Esophagus muscularis mucosa (tissue), 4 donors: ENCODE measurements around the gene IVL. TPM values are rescaled to one million over a fixed set of nuclear protein-coding genes. Genes with fewer than 3 reads are reported as not detected.

ENCODE experiments used
- DNase-seq: peaks from one replicate; pipeline ENCODE4 v3.0.0-alpha.2; 2017; ENCODE audit errors: extremely low spot score
- H3K27ac ChIP-seq, 4 donors: fragments of 200-600 bp; sonication (generic); replicated peaks in 1 of 4; 1 replicate in 3 of 4; 2 replicates in 1 of 4; pipeline ENCODE4 v1.5.1; 2016 to 2019; ENCODE audit warnings: mild to moderate bottlenecking in 1 of 4
- H3K27me3 ChIP-seq, 4 donors: fragments of 200-600 bp; sonication (generic); one replicate each; pipeline versions ENCODE4 v1.5.1 to v1.6.0; 2016 to 2019
- H3K36me3 ChIP-seq, 4 donors: fragments of 200-600 bp; sonication (generic); one replicate each; pipeline ENCODE4 v1.5.1; 2016 to 2019
- H3K4me1 ChIP-seq, 4 donors: fragments of 200-600 bp; sonication (generic); one replicate each; pipeline ENCODE4 v1.5.1; 2016 to 2019
- H3K4me3 ChIP-seq, 4 donors: fragments of 200-600 bp; sonication (generic); 1 replicate in 2 of 4; 2 replicates in 2 of 4; pipeline ENCODE4 v1.5.1; 2016 to 2019; ENCODE audit warnings: mild to moderate bottlenecking in 4 of 4, moderate library complexity in 1 of 4
- H3K9me3 ChIP-seq, 4 donors: fragments of 200-600 bp; sonication (generic); 1 replicate in 3 of 4; 2 replicates in 1 of 4; pipeline ENCODE4 v1.5.1; 2016 to 2019
- EP300 ChIP-seq: sonication (generic); formaldehyde crosslinking; IDR thresholded peaks from one replicate; pipeline ENCODE4 v1.6.1; 2017; ENCODE audit warnings: antibody characterized with exemption
- POLR2A ChIP-seq: fragments of 450-650 bp; IDR thresholded peaks from one replicate; pipeline ENCODE4 v1.6.1; 2017; ENCODE audit warnings: antibody characterized with exemption, moderate library complexity, mild to moderate bottlenecking, low read depth
- POLR2AphosphoS5 ChIP-seq, 2 donors: sonication (generic); formaldehyde crosslinking; IDR thresholded peaks; one replicate each; pipeline ENCODE4 v1.6.1; 2017; ENCODE audit warnings: antibody characterized with exemption in 2 of 2
- WGBS: methylation state at CpG from one replicate; pipeline ENCODE4 v1.1.5; 2018; 5-methylcytosine and 5-hydroxymethylcytosine counted together
- intact Hi-C: fragments of 100-400 bp; cut with DNase I; formaldehyde crosslinking; loops from one replicate; pipeline ENCODE4 v1.15.1; 2023
- total RNA-seq, 4 donors: library from RNA; depleted of rRNA; stranded (reverse); fragments of >200 nt; gene quantifications; one replicate each; pipeline versions ENCODE4 v1.1.0 to v1.2.1, GENCODE V29; 2016
- TF ChIP-seq, protein P1 (sequence below), 3 experiments: fragments of 200-600 bp in 2 of 3; fragments of 450-650 bp in 1 of 3; sonication (generic) in 2 of 3; IDR thresholded peaks; one replicate each; pipeline ENCODE4 v1.5.1; 2017 to 2019; ENCODE audit warnings: antibody characterized with exemption in 3 of 3, mild to moderate bottlenecking in 2 of 3, moderate library complexity in 1 of 3

The IVL gene
- total RNA-seq, 4 donors from 2014 or later, result not detected

DNA sequence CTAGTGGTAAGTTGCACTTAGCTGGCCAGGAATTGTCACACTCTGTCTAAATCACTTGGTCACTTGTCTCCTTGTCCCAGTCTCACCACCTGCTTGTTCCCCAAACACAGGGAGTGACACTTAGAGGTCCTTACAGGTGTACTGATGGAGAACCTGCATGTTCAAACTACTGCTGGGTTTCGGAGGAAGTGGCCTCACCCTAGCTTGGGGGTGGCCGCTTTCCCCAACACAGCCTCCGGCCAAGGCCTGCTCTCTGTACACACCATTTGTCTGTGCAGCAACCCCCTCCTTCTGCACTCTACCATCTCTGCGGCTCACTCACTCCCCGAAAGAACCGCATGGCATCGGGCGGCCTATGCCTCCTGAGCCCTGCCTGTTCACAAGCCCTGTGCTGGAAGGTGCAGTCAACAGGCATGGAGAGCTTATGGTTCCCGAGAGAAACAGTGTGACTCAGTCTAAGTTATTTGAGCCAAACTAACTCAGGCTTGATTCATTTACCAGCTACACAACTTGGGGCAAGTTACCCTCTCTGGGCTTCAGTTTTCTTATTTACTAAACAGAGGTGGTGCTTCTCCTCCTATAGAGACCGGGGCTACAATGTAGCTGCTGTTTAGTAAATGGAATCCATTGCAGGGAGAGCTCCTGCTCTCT is 51.6 kb downstream of the IVL start:
- no peaks in the 10 kb centered on the region for H3K36me3 ChIP-seq
- H3K27me3 ChIP-seq, result no peaks in the 10 kb centered on the region
- DNase-seq, result no peak
- H3K4me1 ChIP-seq, result no peaks in the 10 kb centered on the region
- H3K9me3 ChIP-seq, result no peaks in the 10 kb centered on the region
- no peak overlapping the region for H3K4me3 ChIP-seq
- no peak for TF ChIP-seq POLR2A
- no peak for TF ChIP-seq EP300
- TF ChIP-seq POLR2AphosphoS5 (IDR thresholded peaks at IDR 0.05), result no peak
- TF ChIP-seq, protein P1, sequence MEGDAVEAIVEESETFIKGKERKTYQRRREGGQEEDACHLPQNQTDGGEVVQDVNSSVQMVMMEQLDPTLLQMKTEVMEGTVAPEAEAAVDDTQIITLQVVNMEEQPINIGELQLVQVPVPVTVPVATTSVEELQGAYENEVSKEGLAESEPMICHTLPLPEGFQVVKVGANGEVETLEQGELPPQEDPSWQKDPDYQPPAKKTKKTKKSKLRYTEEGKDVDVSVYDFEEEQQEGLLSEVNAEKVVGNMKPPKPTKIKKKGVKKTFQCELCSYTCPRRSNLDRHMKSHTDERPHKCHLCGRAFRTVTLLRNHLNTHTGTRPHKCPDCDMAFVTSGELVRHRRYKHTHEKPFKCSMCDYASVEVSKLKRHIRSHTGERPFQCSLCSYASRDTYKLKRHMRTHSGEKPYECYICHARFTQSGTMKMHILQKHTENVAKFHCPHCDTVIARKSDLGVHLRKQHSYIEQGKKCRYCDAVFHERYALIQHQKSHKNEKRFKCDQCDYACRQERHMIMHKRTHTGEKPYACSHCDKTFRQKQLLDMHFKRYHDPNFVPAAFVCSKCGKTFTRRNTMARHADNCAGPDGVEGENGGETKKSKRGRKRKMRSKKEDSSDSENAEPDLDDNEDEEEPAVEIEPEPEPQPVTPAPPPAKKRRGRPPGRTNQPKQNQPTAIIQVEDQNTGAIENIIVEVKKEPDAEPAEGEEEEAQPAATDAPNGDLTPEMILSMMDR (IDR thresholded peaks at IDR 0.05), result no peak
- WGBS, result 88% methylated on average over 10 of the region's 10 CpGs
- H3K27ac ChIP-seq, result no peak overlapping the region
- intact Hi-C loops, result no loop called here

DNA sequence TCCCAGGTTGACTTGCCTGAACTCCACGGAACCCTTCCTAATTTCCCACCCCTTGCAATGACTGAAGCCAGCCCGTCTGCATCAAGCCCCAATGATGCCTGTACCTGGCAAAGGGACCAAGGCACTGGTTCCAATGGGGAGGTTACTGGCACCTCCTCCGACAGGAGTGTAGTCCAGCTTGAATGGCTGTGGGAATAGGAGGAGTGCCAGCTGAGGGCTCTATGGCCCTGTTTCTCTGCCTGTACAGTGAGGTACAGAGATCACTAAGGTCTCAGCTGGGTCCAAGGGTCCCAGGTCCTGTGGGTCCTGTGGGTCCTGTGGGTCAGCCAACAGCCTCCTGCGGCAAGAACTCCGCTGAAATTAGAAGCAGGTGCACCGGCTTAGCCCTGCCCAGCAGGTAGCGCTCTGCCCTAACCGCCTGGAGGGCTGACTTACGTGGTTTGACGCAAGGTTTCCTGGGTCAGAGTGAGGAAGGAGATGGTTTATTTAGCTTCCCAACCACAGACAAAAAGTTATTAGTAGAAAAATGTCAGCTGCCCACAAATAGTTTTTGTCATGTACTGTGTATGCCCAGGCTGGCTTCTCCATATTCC is 52.2 kb downstream of the IVL start:
- intact Hi-C loops, result no loop called here
- no peak for DNase-seq
- no peak overlapping the region for H3K27ac ChIP-seq
- H3K4me3 ChIP-seq, result no peak overlapping the region
- H3K36me3 ChIP-seq, result no peaks in the 10 kb centered on the region
- TF ChIP-seq EP300 (no peak), POLR2AphosphoS5 (IDR thresholded peaks at IDR 0.05) (no peak), POLR2A (no peak)
- TF ChIP-seq, protein P1 (IDR thresholded peaks at IDR 0.05), result no peak
- no peaks in the 10 kb centered on the region for H3K27me3 ChIP-seq
- 66% methylated on average over 8 of the region's 10 CpGs for WGBS
- no peaks in the 10 kb centered on the region for H3K4me1 ChIP-seq
- no peaks in the 10 kb centered on the region for H3K9me3 ChIP-seq

Other genes starting within 250 kb of the IVL start
- gene LCE2D, start 245.2 kb upstream of the IVL start, total RNA-seq, result not detected
- gene LCE2C, start 233.3 kb upstream of the IVL start, total RNA-seq, result not detected
- not detected for gene LCE2B, start 222.4 kb upstream of the IVL start, total RNA-seq
- not detected for gene LCE2A, start 210.2 kb upstream of the IVL start, total RNA-seq
- not detected for gene LCE4A, start 200.4 kb upstream of the IVL start, total RNA-seq
- not detected for gene KPRP, start 150.5 kb upstream of the IVL start, total RNA-seq
- gene LCE1F, start 133.4 kb upstream of the IVL start, total RNA-seq, result not detected
- not detected for gene LCE1E, start 122.3 kb upstream of the IVL start, total RNA-seq
- gene LCE1D, start 111.8 kb upstream of the IVL start, total RNA-seq, result not detected
- not detected for gene LCE1C, start 101.9 kb upstream of the IVL start, total RNA-seq
- not detected for gene LCE1B, start 96.6 kb upstream of the IVL start, total RNA-seq
- not detected for gene LCE1A, start 81.1 kb upstream of the IVL start, total RNA-seq
- not detected for gene LCE6A, start 65.7 kb upstream of the IVL start, total RNA-seq
- gene LCE7A, start 48.5 kb upstream of the IVL start, total RNA-seq, result not detected
- gene SMCP, start 30.2 kb upstream of the IVL start, total RNA-seq, result not detected
- not detected for gene SPRR5, start 38.7 kb downstream of the IVL start, total RNA-seq
- not detected for gene SPRR4, start 62.1 kb downstream of the IVL start, total RNA-seq
- gene SPRR1A, start 75.5 kb downstream of the IVL start, total RNA-seq, result not detected
- 1 to 10 TPM in 2 of 4 donors, not detected in 2; 1.6 to 5.0 TPM for gene SPRR3, start 93.2 kb downstream of the IVL start, total RNA-seq
- gene SPRR1B, start 122.7 kb downstream of the IVL start, total RNA-seq, result not detected
- gene SPRR2D, start 132.6 kb downstream of the IVL start, total RNA-seq, result 1 to 10 TPM in 1 of 4 donors, under 1 TPM in 1, not detected in 2; 0.57 to 1.7 TPM
- gene SPRR2A, start 149.0 kb downstream of the IVL start, total RNA-seq, result 1 to 10 TPM in 1 of 4 donors, not detected in 3; 2.5 TPM
- gene SPRR2B, start 163.1 kb downstream of the IVL start, total RNA-seq, result not detected
- not detected for gene SPRR2E, start 186.0 kb downstream of the IVL start, total RNA-seq
- not detected for gene SPRR2F, start 205.0 kb downstream of the IVL start, total RNA-seq
- not detected for gene SPRR2G, start 242.3 kb downstream of the IVL start, total RNA-seq